HG03565 (cell line): Measurements from ENCODE around the gene TLR9.

Experiments
- ATAC-seq: cut with Tn5 transposase; IDR thresholded peaks from one replicate; pipeline ENCODE4 v1.9.1; 2021; ENCODE audit warnings: mild to moderate bottlenecking, moderate library complexity; ENCODE audit not compliant: unreplicated experiment

The TLR9 gene

GRCh38 chr3:52232279-52233107 lies 7.0 kb upstream of the TLR9 start:
- ATAC-seq = no peak

DNA sequence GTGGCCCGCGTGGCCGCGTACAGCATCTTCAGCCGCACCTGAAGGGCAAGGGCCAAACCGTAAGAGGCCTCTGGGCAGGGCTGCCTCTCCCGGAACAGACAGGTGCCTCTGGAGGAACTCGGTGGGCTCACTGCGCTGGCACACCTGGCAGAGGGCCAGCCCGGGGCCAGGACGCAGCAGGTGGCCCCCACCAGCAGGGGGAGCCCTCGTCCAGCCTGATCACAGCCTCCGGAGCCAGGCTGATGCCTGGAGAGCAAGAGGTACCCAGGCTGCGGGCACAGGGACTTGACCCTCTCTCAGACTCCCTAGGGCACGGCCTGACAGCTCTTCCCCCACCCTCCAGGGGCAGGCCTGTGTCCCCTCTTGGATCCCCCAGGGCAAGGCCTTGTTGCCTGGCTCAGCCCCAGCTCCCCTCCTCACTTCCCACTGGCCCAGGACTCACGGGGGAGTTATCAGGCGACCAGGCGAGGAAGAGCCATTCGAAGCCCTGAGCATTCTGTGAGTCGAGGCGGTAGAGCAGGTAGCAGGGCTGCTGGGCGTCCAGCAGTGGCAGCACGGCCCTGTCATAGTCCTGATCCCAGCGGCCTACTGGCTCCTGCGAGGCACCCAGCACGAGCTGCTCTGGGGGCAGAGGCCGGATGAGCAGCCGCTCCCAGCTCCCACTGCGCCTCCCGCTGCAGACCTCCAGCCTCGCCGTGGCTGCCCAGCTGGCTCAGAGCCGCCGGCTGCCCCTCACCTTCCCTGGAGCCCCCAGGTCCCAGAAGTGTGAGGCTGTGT lies 6.2 kb upstream of the TLR9 start:
- no peak for ATAC-seq

DNA sequence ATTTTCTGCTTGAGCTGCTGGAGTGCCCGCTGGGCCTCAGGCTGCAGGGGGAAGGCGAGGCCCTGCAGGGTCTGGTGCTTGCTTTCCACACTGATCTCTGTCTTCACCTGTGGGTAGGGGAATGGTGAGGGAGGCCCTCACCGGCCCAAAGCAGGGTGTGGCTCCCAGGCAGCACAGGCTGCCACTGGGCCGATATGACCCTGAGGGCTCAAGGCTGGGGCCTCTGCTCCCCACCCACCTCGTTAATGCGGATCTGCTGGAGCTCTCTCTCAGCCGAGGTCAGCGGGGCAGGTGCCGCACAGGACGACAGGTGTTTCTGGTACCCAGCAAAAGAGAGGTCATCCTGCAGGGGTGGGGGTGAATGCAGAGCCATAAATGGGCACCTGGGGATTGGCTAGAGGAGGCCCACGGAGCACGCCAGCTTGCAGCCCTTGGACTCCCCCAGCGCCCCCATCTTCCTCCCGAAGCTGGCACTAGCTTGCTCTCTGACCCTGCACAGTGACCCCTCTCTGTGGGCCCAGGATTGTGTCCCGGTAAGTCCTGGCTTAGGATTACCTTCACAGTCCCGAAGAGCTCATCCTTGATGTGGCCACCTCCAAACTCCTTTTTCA lies 5.5 kb upstream of the TLR9 start:
- no peak for ATAC-seq

DNA sequence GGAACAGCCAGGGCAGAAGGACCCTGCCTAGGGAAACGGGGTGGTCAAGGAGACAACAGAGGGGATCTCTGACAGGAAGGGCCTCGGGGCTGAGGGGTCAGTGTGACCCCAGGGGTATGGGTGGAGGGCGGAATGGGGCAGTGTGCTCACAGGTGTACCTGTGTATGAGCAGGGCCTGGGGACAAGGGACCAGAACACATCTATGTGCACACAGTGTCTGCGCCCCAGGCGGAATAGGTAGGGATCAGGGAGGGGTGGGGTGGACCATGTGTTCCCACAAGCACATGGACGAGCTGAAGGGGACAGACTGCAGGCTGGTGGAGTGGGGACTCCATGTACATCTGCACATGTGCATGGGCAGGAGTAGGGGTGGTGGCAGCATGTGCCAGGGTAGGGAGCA lies 5.0 kb upstream of the TLR9 start:
- ATAC-seq = no peak

DNA sequence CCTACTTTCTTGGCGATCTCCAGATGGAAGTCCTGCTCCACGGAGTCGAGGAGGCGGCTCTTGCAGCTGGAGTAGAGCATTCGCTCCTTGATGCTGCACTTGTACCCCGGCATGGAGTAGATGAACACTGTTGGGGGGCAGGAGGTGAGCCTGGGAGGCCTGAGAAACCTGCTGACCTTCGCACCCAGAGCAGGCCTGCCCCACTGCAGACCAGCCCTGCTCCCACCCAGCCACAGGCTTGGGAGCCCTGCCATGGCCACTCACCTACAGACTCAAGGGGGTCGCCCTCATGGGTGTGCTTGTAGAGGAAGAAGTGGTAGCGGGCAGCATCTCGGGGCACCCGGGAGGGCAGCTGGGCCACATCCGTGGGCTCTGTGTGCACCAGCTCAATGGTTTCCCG lies 4.2 kb upstream of the TLR9 start:
- ATAC-seq = no peak

DNA sequence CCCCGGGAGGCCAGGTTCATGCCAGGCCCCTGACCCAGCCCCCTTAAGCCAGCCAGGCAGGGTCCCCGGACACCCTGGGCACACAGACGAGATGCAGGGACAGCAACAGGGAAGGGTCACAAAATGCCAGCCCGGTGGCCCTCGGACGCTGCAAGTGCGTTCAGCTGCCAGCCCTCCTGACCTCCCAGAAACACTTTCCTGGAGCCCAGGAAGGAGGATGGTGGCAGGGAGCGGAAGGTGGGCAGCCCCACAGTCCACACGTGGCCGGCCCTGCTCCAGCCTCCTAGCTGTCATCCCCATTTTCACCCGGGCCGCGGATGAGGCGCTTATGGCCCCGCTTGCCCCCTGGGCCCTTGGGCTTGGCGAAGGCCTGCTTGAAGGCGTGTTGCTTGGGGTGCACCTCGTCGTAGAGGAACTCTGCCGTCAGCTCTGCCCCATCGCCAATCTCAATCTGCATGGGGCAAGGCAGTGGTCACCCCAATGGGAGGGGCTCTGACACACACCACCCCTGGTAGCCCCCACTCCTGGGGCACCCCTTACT lies 3.4 kb upstream of the TLR9 start:
- ATAC-seq = no peak

DNA sequence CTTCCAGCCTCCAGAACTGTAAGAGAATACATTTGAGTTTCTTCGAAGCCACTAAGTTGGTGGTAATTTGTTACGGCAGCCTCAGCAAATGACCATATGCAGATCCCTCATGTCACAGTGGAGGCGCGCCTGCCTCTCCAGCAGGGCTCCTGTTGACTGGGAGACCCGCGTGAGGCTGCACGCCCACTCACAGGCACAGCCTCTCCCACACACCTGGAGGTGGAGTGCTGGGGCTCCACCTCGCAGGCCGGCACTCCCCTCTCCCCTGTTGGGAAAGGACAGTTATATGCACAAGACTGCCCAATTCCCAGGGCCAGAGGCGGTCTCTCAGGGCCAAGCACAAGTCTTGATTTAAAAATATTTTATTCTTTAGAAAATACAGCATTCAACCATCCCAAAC lies 2.8 kb upstream of the TLR9 start:
- ATAC-seq = no peak

- ATAC-seq = no peak
These were observed 2.3 kb upstream of the TLR9 start for GRCh38 chr3:52227766-52228165.

- no peak for ATAC-seq
These were observed 1.7 kb upstream of the TLR9 start for GRCh38 chr3:52227117-52227516.

- no peak for ATAC-seq
These were observed 878 bp upstream of the TLR9 start for GRCh38 chr3:52226229-52226817.

GRCh38 chr3:52223449-52224408 lies 1.7 kb downstream of the TLR9 start:
- ATAC-seq = no peak

DNA sequence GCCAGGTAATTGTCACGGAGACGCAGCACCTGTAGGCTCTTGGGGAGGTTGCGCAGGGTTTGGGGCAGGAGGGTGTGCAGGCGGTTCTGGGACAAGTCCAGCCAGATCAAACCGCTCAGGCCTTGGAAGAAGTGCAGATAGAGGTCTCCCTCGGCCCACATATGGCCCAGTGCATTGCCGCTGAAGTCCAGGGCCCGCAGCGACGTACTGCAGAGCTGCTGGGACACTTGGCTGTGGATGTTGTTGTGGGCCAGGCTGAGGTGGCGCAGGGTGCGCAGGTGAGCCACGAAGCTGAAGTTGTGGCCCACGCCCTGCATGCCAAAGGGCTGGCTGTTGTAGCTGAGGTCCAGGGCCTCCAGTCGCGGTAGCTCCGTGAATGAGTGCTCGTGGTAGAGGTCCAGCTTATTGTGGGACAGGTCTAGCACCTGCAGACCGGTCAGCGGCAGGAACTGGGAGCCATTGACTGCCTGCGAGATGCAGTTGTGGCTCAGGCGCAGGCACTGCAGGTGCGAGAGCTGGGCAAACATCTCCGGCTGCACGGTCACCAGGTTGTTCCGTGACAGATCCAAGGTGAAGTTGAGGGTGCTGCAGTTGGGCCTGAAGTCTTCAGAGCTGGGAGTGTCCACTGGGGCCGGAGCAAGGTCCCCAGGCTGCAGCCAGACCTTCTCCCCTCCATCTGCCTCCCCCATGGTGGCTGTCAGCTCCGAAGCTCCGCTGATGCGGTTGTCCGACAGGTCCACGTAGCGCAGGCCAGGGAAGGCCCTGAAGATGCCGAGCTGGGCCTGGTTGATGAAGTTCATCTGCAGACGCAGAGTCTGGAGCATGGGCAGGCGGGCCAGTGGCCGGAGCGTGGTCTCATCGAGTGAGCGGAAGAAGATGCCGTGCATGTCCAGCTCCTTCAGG lies 2.9 kb downstream of the TLR9 start:
- no peak for ATAC-seq

GRCh38 chr3:52221563-52222318 lies 3.7 kb downstream of the TLR9 start:
- no peak for ATAC-seq

DNA sequence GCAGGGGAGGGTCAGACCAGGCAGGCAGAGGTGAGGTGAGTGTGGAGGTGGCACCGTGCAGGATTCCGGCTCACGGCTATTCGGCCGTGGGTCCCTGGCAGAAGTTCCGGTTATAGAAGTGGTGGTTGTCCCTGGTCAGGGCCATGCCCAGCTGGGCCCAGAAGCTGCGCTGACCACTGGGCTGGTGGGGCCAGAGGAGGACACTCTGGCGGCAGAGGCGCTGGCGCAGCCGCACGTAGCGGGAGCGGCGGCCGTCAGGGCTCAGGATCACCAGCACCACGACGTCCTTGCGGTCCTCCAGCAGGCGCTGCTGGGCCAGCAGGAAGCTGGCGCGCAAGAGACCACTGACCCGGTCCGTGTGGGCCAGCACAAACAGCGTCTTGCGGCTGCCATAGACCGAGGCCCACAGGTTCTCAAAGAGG lies 4.3 kb downstream of the TLR9 start:
- ATAC-seq = no peak

DNA sequence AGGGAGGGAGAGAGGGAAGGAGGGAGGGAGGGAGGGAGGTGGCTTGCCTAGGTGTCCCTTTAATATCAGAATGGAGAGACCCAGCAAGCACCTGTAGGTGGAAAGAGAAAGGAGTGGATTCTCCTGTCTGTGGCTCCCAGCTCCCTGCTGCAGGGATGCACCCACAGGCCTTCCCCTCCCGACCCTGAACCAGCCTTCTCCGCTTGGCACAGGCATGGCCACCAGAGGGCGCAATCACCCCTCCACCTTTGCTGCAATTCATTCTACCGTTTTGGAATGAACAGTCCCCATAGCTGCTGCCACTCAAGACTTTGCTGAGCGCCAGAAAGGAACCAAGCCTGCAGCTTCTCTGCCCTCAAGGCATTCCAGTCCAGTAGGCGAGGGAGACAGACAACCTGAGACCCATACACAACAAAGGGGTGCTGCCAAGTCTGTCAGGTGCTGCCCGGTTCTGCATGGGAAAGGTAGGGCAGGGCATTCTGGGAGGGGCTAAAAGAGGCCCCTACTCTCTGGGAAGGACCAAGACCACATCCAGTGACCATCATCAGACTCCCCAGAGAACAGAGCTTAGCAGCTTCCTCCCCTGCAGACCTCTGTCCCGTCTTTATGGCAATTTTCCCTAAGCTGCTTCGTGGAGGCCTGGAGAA lies 4.9 kb downstream of the TLR9 start:
- peak; percentile 53 for ATAC-seq

DNA sequence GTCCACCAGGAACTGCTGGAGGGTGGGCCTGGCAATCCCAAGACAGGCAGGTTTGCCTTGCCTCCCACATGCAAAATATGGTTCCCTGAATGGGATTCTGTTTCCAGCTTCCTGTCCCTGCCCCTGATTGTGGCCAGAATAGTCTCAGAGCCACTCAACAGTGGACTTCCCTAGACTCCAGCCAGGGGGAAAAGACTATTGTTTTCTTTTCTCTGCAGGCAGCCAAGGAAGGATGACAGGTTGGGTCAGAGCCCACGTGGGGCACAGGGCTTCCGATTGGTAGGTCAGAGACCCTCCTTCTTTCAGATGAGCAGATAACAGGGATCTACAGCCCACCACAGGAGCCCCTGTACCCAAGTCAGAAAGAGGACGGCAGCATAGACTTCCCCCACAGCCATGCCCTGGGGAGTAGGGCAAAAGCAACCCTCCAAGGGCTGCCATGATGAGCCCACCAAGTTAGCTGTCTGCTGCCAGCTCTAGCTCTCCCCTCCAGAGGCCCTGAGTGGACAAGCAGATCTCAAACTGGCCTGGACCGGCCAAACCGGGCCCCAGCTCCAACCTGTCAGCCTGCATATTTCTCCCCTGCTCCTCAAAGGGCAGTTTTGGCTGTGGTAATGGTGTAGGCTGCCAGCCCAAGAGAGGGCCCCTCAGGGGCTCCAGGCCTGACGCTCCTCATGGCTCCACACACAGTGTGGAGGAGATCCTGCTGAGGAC lies 6.4 kb downstream of the TLR9 start:
- ATAC-seq = no peak

GRCh38 chr3:52218454-52218853 lies 7.0 kb downstream of the TLR9 start:
- ATAC-seq = no peak
